Activated B cell treated with CpG ODN at 0.5 μM for 24 hours (primary cell): ENCODE measurements around the gene DOCK1. TPM values are rescaled to one million over a fixed set of nuclear protein-coding genes. Genes with fewer than 3 reads are reported as not detected.

Experiments used
- ATAC-seq: fragments of 200-7000 bp; cut with Tn5 transposase; one replicate; pipeline ENCODE4 v1.10.0; 2021; ENCODE audit warnings: low read depth, mild to moderate bottlenecking, moderate library complexity
- CTCF ChIA-PET: fragments of 350-600 bp; sonication (Branson Sonifier 250); formaldehyde crosslinking; loops from one replicate; lab custom pipeline; 2021; ENCODE audit warnings: antibody characterized with exemption; lab: Charles Lee
- POLR2A ChIA-PET: fragments of 350-600 bp; sonication (Branson Sonifier 250); formaldehyde crosslinking; loops from one replicate; lab custom pipeline; 2021; ENCODE audit warnings: antibody characterized with exemption; lab: Charles Lee
- DNase-seq: peaks from one replicate; pipeline ENCODE4 v3.0.0; 2022
- H3K27ac Mint-ChIP-seq: one replicate; pipeline ENCODE4 v1.8.0; 2020; ENCODE audit warnings: mixed read lengths
- H3K27me3 Mint-ChIP-seq: one replicate; pipeline ENCODE4 v1.8.0; 2021; ENCODE audit warnings: mixed read lengths
- H3K36me3 Mint-ChIP-seq: one replicate; pipeline ENCODE4 v1.8.0; 2021; ENCODE audit warnings: low read depth, mixed read lengths
- H3K4me1 Mint-ChIP-seq: one replicate; pipeline ENCODE4 v1.8.0; 2021; ENCODE audit warnings: mixed read lengths
- H3K4me3 Mint-ChIP-seq: one replicate; pipeline ENCODE4 v1.8.0; 2020; ENCODE audit warnings: mild to moderate bottlenecking, mixed read lengths
- H3K9me3 Mint-ChIP-seq: one replicate; pipeline ENCODE4 v1.8.0; 2020; ENCODE audit warnings: mixed read lengths
- CTCF ChIP-seq: fragments of 200-600 bp; IDR thresholded peaks from one replicate; pipeline ENCODE4 v1.8.0; 2022; ENCODE audit warnings: antibody characterized with exemption, mild to moderate bottlenecking
- intact Hi-C: fragments of 100-400 bp; cut with micrococcal nuclease; formaldehyde crosslinking; loops from one replicate; pipeline ENCODE4 v1.15.1; 2024
- total RNA-seq: library from RNA; stranded (reverse); gene quantifications from 2 replicates; pipeline ENCODE4 v1.2.3, GENCODE V29; 2022

The DOCK1 gene
- total RNA-seq, 1 donor from 2014 or later: not detected

GRCh38 chr10:127196282-127197153 is 291.3 kb downstream of the DOCK1 start, which contains the start of gene INSYN2A:
Gene INSYN2A (minus strand): TSS chr10:127196591. CDS start chr10:127176395, 20,196 bp downstream.
- DNase-seq (no peak), ATAC-seq (no peak)
- Mint-ChIP-seq H3K36me3 (no peaks in the 10 kb centered on the region), H3K4me1 (no peaks in the 10 kb centered on the region), H3K27ac (no peak within 1 kb of the TSS), H3K4me3 (no peak within 1 kb of the TSS), H3K27me3 (peaks cover 27% of the 10 kb centered on the region), H3K9me3 (no peaks in the 10 kb centered on the region)
- intact Hi-C loops: no loop called here
- ChIA-PET POLR2A (no interaction called here), CTCF (no interaction called here)
- TF ChIP-seq CTCF: no peak

- DNase-seq: no peak
- intact Hi-C loops: no loop called here
- CTCF ChIA-PET: no interaction called here
- Mint-ChIP-seq H3K27ac (no peak overlapping the region), H3K36me3 (no peaks in the 10 kb centered on the region), H3K4me1 (no peaks in the 10 kb centered on the region), H3K4me3 (no peak overlapping the region), H3K27me3 (peaks cover 27% of the 10 kb centered on the region), H3K9me3 (no peaks in the 10 kb centered on the region)
- no peak for TF ChIP-seq CTCF
- POLR2A ChIA-PET: no interaction called here
- no peak for ATAC-seq
Measured at GRCh38 chr10:127197154-127197432, 291.9 kb downstream of the DOCK1 start.

- no peaks in the 10 kb centered on the region for H3K9me3 Mint-ChIP-seq
- H3K36me3 Mint-ChIP-seq: no peaks in the 10 kb centered on the region
- CTCF ChIA-PET: no interaction called here
- ATAC-seq (no peak), DNase-seq (no peak)
- no peak for TF ChIP-seq CTCF
- H3K27ac Mint-ChIP-seq: no peak overlapping the region
- POLR2A ChIA-PET: no interaction called here
- H3K27me3 Mint-ChIP-seq: peaks cover 24% of the 10 kb centered on the region
- intact Hi-C loops: no loop called here
- no peaks in the 10 kb centered on the region for H3K4me1 Mint-ChIP-seq
- H3K4me3 Mint-ChIP-seq: no peak overlapping the region
Measured at GRCh38 chr10:127198307-127198706, 293.1 kb downstream of the DOCK1 start.

GRCh38 chr10:127198721-127199120 is 293.5 kb downstream of the DOCK1 start:
- Mint-ChIP-seq H3K36me3 (no peaks in the 10 kb centered on the region), H3K9me3 (no peaks in the 10 kb centered on the region), H3K27ac (no peak overlapping the region), H3K27me3 (peaks cover 21% of the 10 kb centered on the region), H3K4me1 (no peaks in the 10 kb centered on the region), H3K4me3 (no peak overlapping the region)
- POLR2A ChIA-PET: no interaction called here
- ATAC-seq: no peak
- no peak for DNase-seq
- TF ChIP-seq CTCF: no peak
- CTCF ChIA-PET: no interaction called here
- intact Hi-C loops: no loop called here

GRCh38 chr10:127200646-127201045 is 295.4 kb downstream of the DOCK1 start:
- ChIA-PET CTCF (no interaction called here), POLR2A (no interaction called here)
- ATAC-seq: no peak
- no peak for TF ChIP-seq CTCF
- H3K4me3 Mint-ChIP-seq: no peak overlapping the region
- no peaks in the 10 kb centered on the region for H3K36me3 Mint-ChIP-seq
- intact Hi-C loops: no loop called here
- H3K27ac Mint-ChIP-seq: no peak overlapping the region
- H3K27me3 Mint-ChIP-seq: peaks cover 10% of the 10 kb centered on the region
- H3K9me3 Mint-ChIP-seq: no peaks in the 10 kb centered on the region
- H3K4me1 Mint-ChIP-seq: no peaks in the 10 kb centered on the region
- no peak for DNase-seq
